ENCODE data around the gene GSTT4.
"Not testable (repeated sequence)": the region's sequence is repeated elsewhere in the genome, so short reads cannot be mapped to it uniquely, and the experiment has no call there.

Gene GSTT4

GRCh38 chr22:24005201-24005600 is at the start of gene GSTT4:
Gene GSTT4, minus strand, starts transcription at chr22:24005453. Its CDS starts 97 bp downstream, at chr22:24005356.
- DNase-seq, result no peak

GRCh38 chr22:24054356-24054755 is 49.1 kb upstream of the GSTT4 start:
- no peak for DNase-seq

GRCh38 chr22:24053481-24054226 is 48.4 kb upstream of the GSTT4 start:
- no peak for DNase-seq

GRCh38 chr22:24051568-24051967 is 46.3 kb upstream of the GSTT4 start:
- DNase-seq, result no peak

GRCh38 chr22:24051028-24051427 is 45.8 kb upstream of the GSTT4 start:
- no peak for DNase-seq

- no peak for DNase-seq
These were observed 44.7 kb upstream of the GSTT4 start for GRCh38 chr22:24049978-24050377.

GRCh38 chr22:24049211-24049610 is 44.0 kb upstream of the GSTT4 start:
- DNase-seq, result no peak

GRCh38 chr22:24046024-24046423 is 40.8 kb upstream of the GSTT4 start:
- DNase-seq, result no peak

GRCh38 chr22:24043958-24044357 is 38.7 kb upstream of the GSTT4 start:
- no peak for DNase-seq

- DNase-seq, result not testable (repeated sequence)
These were observed 38.2 kb upstream of the GSTT4 start for GRCh38 chr22:24043465-24043864.

GRCh38 chr22:24040946-24041345 is 35.7 kb upstream of the GSTT4 start:
- DNase-seq, result no peak

GRCh38 chr22:24039046-24039445 is 33.8 kb upstream of the GSTT4 start:
- DNase-seq, result no peak

- DNase-seq, result no peak
These were observed 32.9 kb upstream of the GSTT4 start for GRCh38 chr22:24037851-24038765.

- no peak for DNase-seq
These were observed 30.0 kb upstream of the GSTT4 start for GRCh38 chr22:24035296-24035695.

GRCh38 chr22:24033731-24034130 is 28.5 kb upstream of the GSTT4 start:
- DNase-seq, result no peak

- DNase-seq, result no peak
These were observed 25.0 kb upstream of the GSTT4 start for GRCh38 chr22:24030186-24030702.

GRCh38 chr22:24029304-24029703 is 24.1 kb upstream of the GSTT4 start:
- DNase-seq, result no peak

- DNase-seq, result no peak
These were observed 23.3 kb upstream of the GSTT4 start for GRCh38 chr22:24028533-24028932.

GRCh38 chr22:24027991-24028390 is 22.7 kb upstream of the GSTT4 start:
- no peak for DNase-seq

GRCh38 chr22:24027389-24027975 is 22.2 kb upstream of the GSTT4 start:
- DNase-seq, result no peak

GRCh38 chr22:24026733-24027132 is 21.5 kb upstream of the GSTT4 start:
- DNase-seq, result no peak

GRCh38 chr22:24026056-24026455 is 20.8 kb upstream of the GSTT4 start:
- DNase-seq, result no peak

GRCh38 chr22:24025475-24025874 is 20.2 kb upstream of the GSTT4 start:
- no peak for DNase-seq

All from activated effector memory CD4-positive, alpha-beta T cell treated with Interleukin-2 at 50 U/mL for 16 hours (primary cell).